GM18508 (cell line): Measurements from ENCODE around the gene PHLDB2.

Source experiments
- ATAC-seq: cut with Tn5 transposase; IDR thresholded peaks from one replicate; pipeline ENCODE4 v1.9.1; 2021; ENCODE audit warnings: moderate number of reproducible peaks; ENCODE audit not compliant: insufficient read depth, unreplicated experiment

PHLDB2 gene

GRCh38 chr3:112011376-112011940, 152.4 kb downstream of the PHLDB2 start:
- ATAC-seq, result no peak

GRCh38 chr3:112012205-112012992, 153.3 kb downstream of the PHLDB2 start:
- no peak for ATAC-seq

GRCh38 chr3:112013058-112013783, 154.2 kb downstream of the PHLDB2 start:
- ATAC-seq, result peak; percentile 71

GRCh38 chr3:112013784-112014143, 154.7 kb downstream of the PHLDB2 start:
- ATAC-seq, result no peak

- ATAC-seq, result no peak
Measured at GRCh38 chr3:112017091-112017490, 158.0 kb downstream of the PHLDB2 start.

GRCh38 chr3:112018712-112019111, 159.6 kb downstream of the PHLDB2 start:
- no peak for ATAC-seq

- ATAC-seq, result no peak
Measured at GRCh38 chr3:112019716-112020115, 160.7 kb downstream of the PHLDB2 start.

GRCh38 chr3:112020674-112021085, 161.6 kb downstream of the PHLDB2 start:
- ATAC-seq, result no peak
